ENCODE results near the gene HAPLN2.
A peak's percentile ranks its signal among the peaks of the same experiment; 100 is the strongest.

HAPLN2 gene

DNA sequence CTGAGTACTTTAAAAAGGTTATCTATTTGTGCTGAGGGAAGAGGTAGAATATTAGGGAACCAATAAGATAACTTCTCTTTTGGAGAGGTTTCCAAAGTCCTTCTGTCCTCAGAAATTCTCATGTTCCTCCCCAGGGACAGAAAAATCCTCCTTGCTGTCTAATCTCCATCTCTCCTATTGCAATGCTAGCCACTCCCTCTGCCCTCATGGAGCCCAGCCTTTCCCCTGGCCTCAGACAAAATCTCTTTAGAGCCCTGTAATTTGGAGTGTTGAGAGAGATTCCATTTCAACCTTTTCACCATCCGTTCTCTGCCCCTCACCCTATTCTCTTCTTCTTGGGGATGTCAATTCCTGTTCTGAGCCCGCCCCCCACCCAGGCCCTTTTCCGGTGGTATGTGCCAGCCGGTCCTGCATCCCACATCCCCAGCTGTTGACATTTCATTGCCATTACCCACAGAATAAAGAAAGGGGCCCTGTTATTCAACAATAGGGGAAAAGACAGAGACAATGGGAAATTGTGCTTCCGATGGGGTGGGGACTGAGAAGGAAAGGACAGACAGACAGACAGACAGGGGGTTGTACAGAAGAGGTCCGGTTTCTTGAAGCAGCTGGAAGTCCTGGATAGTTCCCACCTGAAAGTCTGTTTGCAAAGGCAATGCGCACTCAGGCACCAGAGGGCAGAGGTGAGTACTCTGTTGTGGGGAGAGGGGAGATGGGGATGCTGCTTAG lies at the start of gene HAPLN2:
HAPLN2 (plus strand) TSS at position 563 of the 729 bp plus-strand sequence. CDS start 4,076 bp downstream, outside the sequence.
- peak; percentile 56 for TF ChIP-seq CTCF (IDR thresholded peaks at IDR 0.05; ENCODE audit: insufficient read depth, low read depth, low read length, missing control alignments)
- H3K4me3 ChIP-seq (ENCODE audit: low read depth, low read length), result no peak within 1 kb of the TSS
- peak; percentile 29 for DNase-seq (ENCODE audit: low read depth)

GRCh38 chr1:156571261-156571852 lies 47.9 kb upstream of the HAPLN2 start:
- TF ChIP-seq CTCF (IDR thresholded peaks at IDR 0.05; ENCODE audit: insufficient read depth, low read depth, low read length, missing control alignments), result no peak
- no peak for DNase-seq (ENCODE audit: low read depth)
- peak overlapping the region; percentile 83 for H3K4me3 ChIP-seq (ENCODE audit: low read depth, low read length)

DNA sequence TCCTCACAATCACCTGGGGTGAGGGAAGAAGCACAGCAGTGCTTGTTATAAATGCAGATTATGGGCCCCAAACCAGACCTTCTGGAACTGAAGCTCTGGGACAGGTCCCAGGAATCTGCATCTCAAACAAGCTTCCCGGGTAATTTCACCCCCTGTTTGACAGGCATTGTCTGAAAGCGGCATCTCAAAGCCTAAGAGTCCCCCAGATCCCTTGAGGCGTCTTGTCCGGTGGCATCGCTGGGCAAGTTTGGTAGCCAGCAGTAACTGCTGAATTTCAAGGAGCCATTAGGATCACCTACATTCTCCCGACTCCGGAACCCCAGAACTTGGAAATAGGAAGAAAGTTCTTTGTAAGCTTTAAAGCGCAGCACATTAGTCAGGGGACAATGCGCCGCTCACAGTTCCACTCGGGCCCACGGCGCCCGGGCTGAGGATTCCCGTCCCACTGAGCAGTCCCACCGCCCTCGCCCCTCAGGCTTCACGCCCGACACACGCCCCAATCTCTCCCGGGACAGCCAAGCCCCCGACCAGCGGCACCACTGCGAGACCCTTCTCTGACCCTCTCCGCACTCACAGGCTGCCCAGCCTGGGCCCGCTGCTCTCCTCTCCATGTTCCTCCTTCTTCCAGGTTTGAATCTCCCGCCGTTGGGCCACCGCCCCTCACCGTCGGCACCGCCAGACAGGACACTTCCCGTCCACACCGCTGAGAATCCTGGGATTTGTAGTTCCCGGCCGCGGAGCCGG lies 47.1 kb upstream of the HAPLN2 start, which contains the start of gene IQGAP3:
IQGAP3 (minus strand) TSS at position 647 of the 744 bp plus-strand sequence; CDS start at position 611, 36 bp downstream.
- peak within 1 kb of the TSS; percentile 83 for H3K4me3 ChIP-seq (ENCODE audit: low read depth, low read length)
- DNase-seq (ENCODE audit: low read depth), result peak; percentile 87
- no peak for TF ChIP-seq CTCF (IDR thresholded peaks at IDR 0.05; ENCODE audit: insufficient read depth, low read depth, low read length, missing control alignments)

- DNase-seq (ENCODE audit: low read depth), result no peak
- TF ChIP-seq CTCF (IDR thresholded peaks at IDR 0.05; ENCODE audit: insufficient read depth, low read depth, low read length, missing control alignments), result no peak
- peak overlapping the region; percentile 83 for H3K4me3 ChIP-seq (ENCODE audit: low read depth, low read length)
These were observed 46.6 kb upstream of the HAPLN2 start for GRCh38 chr1:156572663-156573018.

DNA sequence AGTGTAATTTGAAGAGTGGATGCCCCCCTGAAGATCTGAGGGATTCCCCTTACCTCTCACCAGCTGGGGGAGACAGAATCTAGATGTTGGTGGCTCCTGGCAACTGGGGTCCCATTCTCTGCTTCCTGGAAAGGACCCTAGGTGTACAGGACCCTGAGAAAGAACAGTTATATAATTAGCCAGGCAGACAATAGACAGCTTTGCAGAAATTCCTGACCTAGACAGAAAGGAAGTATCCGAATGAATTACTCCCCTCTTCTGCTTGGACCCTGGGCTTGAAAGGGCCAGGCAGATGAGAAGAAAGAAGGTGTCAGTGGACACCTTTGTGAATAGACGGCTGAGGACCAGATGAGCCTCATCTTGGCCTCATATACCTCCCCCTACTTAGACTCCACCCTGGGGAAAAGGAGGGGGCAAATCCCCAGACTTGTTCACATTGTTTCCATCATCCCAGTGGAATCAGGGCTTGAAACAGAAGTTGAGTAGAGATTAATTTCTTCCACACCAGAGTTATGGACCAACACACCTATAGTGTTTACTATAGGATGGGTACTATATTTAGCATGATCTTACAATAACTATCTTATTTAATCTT lies 45.1 kb upstream of the HAPLN2 start:
- DNase-seq (ENCODE audit: low read depth), result no peak
- TF ChIP-seq CTCF (IDR thresholded peaks at IDR 0.05; ENCODE audit: insufficient read depth, low read depth, low read length, missing control alignments), result no peak
- no peak overlapping the region for H3K4me3 ChIP-seq (ENCODE audit: low read depth, low read length)

DNA sequence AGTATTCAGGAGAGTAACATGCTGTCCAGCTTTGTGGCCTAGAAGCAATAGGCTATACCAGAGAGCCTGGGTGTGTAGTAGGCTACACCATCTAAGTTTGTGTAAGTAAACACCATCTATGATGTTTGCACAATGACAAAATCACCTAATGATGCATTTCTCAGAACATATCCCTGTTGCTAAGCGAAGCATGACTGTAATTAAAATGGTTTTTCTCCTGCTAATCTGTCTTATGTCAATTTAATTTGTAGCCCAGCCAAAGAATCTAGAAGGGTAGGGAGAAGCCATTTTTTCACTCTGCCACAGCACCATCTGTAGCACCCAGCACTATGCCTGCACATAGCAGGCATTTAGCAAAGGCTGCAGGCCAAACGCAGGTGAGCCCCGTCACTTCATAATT lies 41.7 kb upstream of the HAPLN2 start:
- no peak for TF ChIP-seq CTCF (IDR thresholded peaks at IDR 0.05; ENCODE audit: insufficient read depth, low read depth, low read length, missing control alignments)
- no peak for DNase-seq (ENCODE audit: low read depth)
- no peak overlapping the region for H3K4me3 ChIP-seq (ENCODE audit: low read depth, low read length)
